H9 (cell line): ENCODE measurements around the gene CDAN1. TPM values are rescaled to one million over a fixed set of nuclear protein-coding genes. Genes with fewer than 3 reads are reported as not detected.

ENCODE experiments used
- DNase-seq: peaks from one replicate; pipeline ENCODE4 v3.0.0-alpha.2; 2017
- H2AFZ ChIP-seq: one replicate; pipeline ENCODE4 v1.6.1; 2013; ENCODE audit warnings: mild to moderate bottlenecking, low read length, control low read depth, moderate library complexity
- H2AK5ac ChIP-seq: 2 replicates; pipeline ENCODE4 v1.6.1; 2013; ENCODE audit warnings: low read length, control low read depth, mixed read lengths; ENCODE audit not compliant: insufficient read length
- H2BK120ac ChIP-seq: one replicate; pipeline ENCODE4 v1.6.1; 2013; ENCODE audit warnings: low read depth, mild to moderate bottlenecking, low read length, control low read depth, inconsistent platforms; ENCODE audit not compliant: poor library complexity, severe bottlenecking
- H2BK12ac ChIP-seq: 2 replicates; pipeline ENCODE4 v1.6.1; 2013; ENCODE audit warnings: low read length, control low read depth, mixed read lengths, low read depth; ENCODE audit not compliant: insufficient read length
- H2BK15ac ChIP-seq: 2 replicates; pipeline ENCODE4 v1.6.1; 2013; ENCODE audit warnings: low read depth, low read length, control low read depth
- H2BK20ac ChIP-seq: one replicate; pipeline ENCODE4 v1.6.1; 2013; ENCODE audit warnings: low read depth, mild to moderate bottlenecking, low read length, control low read depth, inconsistent platforms; ENCODE audit not compliant: poor library complexity, severe bottlenecking
- H2BK5ac ChIP-seq: 2 replicates; pipeline ENCODE4 v1.6.1; 2013; ENCODE audit warnings: low read length, control low read depth, mixed read lengths; ENCODE audit not compliant: insufficient read length
- H3K14ac ChIP-seq: 2 replicates; pipeline ENCODE4 v1.6.1; 2013; ENCODE audit warnings: low read length, control low read depth; ENCODE audit not compliant: insufficient read depth
- H3K18ac ChIP-seq: 2 replicates; pipeline ENCODE4 v1.6.1; 2013; ENCODE audit warnings: low read depth, mild to moderate bottlenecking, mixed read lengths, low read length, control low read depth; ENCODE audit not compliant: insufficient read length
- H3K23ac ChIP-seq: 2 replicates; pipeline ENCODE4 v1.6.1; 2013; ENCODE audit warnings: low read length, control low read depth, mixed read lengths, low read depth; ENCODE audit not compliant: insufficient read length
- H3K23me2 ChIP-seq: 2 replicates; pipeline ENCODE4 v1.6.1; 2013; ENCODE audit warnings: low read depth, mild to moderate bottlenecking, mixed read lengths, low read length, control low read depth; ENCODE audit not compliant: insufficient read length, poor library complexity, severe bottlenecking
- H3K27ac ChIP-seq: 2 replicates; pipeline ENCODE4 v1.5.1; 2013; ENCODE audit warnings: low read length, control low read depth, mixed read lengths, low read depth; ENCODE audit not compliant: insufficient read length
- H3K27me3 ChIP-seq: 2 replicates; pipeline ENCODE4 v1.6.1; 2013; ENCODE audit warnings: low read length, control low read depth, inconsistent platforms; ENCODE audit not compliant: insufficient read depth
- H3K4ac ChIP-seq: 2 replicates; pipeline ENCODE4 v1.6.1; 2013; ENCODE audit warnings: low read depth, mild to moderate bottlenecking, control low read depth, inconsistent platforms, low read length, moderate library complexity
- H3K4me1 ChIP-seq: 2 replicates; pipeline ENCODE4 v1.6.1; 2013; ENCODE audit warnings: low read length, control low read depth, inconsistent platforms; ENCODE audit not compliant: insufficient read depth
- H3K4me2 ChIP-seq: 2 replicates; pipeline ENCODE4 v1.6.1; 2013; ENCODE audit warnings: low read length, control low read depth, mixed read lengths; ENCODE audit not compliant: insufficient read length, insufficient read depth
- H3K56ac ChIP-seq: 2 replicates; pipeline ENCODE4 v1.6.1; 2013; ENCODE audit warnings: low read depth, mild to moderate bottlenecking, mixed read lengths, low read length, control low read depth; ENCODE audit not compliant: insufficient read length
- H3K79me1 ChIP-seq: 2 replicates; pipeline ENCODE4 v1.6.1; 2013; ENCODE audit warnings: low read depth, mild to moderate bottlenecking, moderate library complexity, low read length, control low read depth, inconsistent platforms; ENCODE audit not compliant: insufficient read depth, poor library complexity, severe bottlenecking
- H3K79me2 ChIP-seq: 2 replicates; pipeline ENCODE4 v1.6.1; 2013; ENCODE audit warnings: low read length, control low read depth, inconsistent platforms; ENCODE audit not compliant: insufficient read depth
- H3K9ac ChIP-seq: 2 replicates; pipeline ENCODE4 v1.6.1; 2013; ENCODE audit warnings: low read length, control low read depth, mixed read lengths; ENCODE audit not compliant: insufficient read length; ENCODE audit errors: extremely low read depth
- H3K9me3 ChIP-seq: one replicate; pipeline ENCODE4 v1.6.1; 2013; ENCODE audit warnings: low read depth, low read length, inconsistent platforms; ENCODE audit not compliant: control insufficient read depth
- H3T11ph ChIP-seq: one replicate; pipeline ENCODE4 v1.6.1; 2013; ENCODE audit warnings: mild to moderate bottlenecking, low read length, control low read depth, inconsistent platforms
- H4K20me1 ChIP-seq: one replicate; pipeline ENCODE4 v1.6.1; 2013; ENCODE audit not compliant: control insufficient read depth, insufficient read length, insufficient read depth
- H4K5ac ChIP-seq: 2 replicates; pipeline ENCODE4 v1.6.1; 2013; ENCODE audit warnings: low read depth, mild to moderate bottlenecking, mixed read lengths, low read length, control low read depth; ENCODE audit not compliant: insufficient read length
- H4K8ac ChIP-seq: replicated peaks from 2 replicates; pipeline ENCODE4 v1.6.1; 2013; ENCODE audit warnings: low read length, control low read depth, mixed read lengths, low read depth; ENCODE audit not compliant: insufficient read length
- H4K91ac ChIP-seq: 2 replicates; pipeline ENCODE4 v1.6.1; 2013; ENCODE audit warnings: low read depth, mild to moderate bottlenecking, moderate library complexity, mixed read lengths, low read length, control low read depth; ENCODE audit not compliant: insufficient read length
- H3K27ac Mint-ChIP-seq, 3 experiments: 2 replicates in 2 of 3; 3 replicates in 1 of 3; pipeline ENCODE4 v1.8.0; 2020 to 2021; ENCODE audit warnings: mixed read lengths in 3 of 3, mild to moderate bottlenecking in 1 of 3, moderate library complexity in 1 of 3
- H3K27me3 Mint-ChIP-seq: 2 replicates; pipeline ENCODE4 v1.8.0; 2021; ENCODE audit warnings: low read depth, mild to moderate bottlenecking, moderate library complexity, mixed read lengths
- H3K36me3 Mint-ChIP-seq, 3 experiments: 2 replicates in 2 of 3; 3 replicates in 1 of 3; pipeline ENCODE4 v1.8.0; 2020 to 2021; ENCODE audit warnings: low read depth in 3 of 3, mixed read lengths in 3 of 3; ENCODE audit not compliant: insufficient read depth in 1 of 3
- H3K4me1 Mint-ChIP-seq, 2 experiments: 2 replicates each; pipeline ENCODE4 v1.8.0; 2020; ENCODE audit warnings: mixed read lengths in 2 of 2
- H3K4me3 Mint-ChIP-seq, 2 experiments: 2 replicates in 1 of 2; 3 replicates in 1 of 2; pipeline ENCODE4 v1.8.0; 2020 to 2021; ENCODE audit warnings: mild to moderate bottlenecking in 2 of 2, mixed read lengths in 2 of 2, moderate library complexity in 1 of 2
- H3K9me3 Mint-ChIP-seq, 2 experiments: 2 replicates in 1 of 2; 3 replicates in 1 of 2; pipeline ENCODE4 v1.8.0; 2020; ENCODE audit warnings: mild to moderate bottlenecking in 2 of 2, mixed read lengths in 2 of 2, moderate library complexity in 1 of 2
- WGBS: extraction: QIAGEN DNeasy Blood & Tissue Kit; methylation state at CpG from one replicate; pipeline ENCODE4 v1.1.7; 2013; ENCODE audit warnings: missing lambda C conversion rate, low lambda C conversion rate, mixed read lengths; ENCODE audit not compliant: insufficient read length; ENCODE audit errors: extremely low coverage; 5-methylcytosine and 5-hydroxymethylcytosine counted together
- total RNA-seq: library from RNA; stranded (reverse); gene quantifications from 2 replicates; pipeline ENCODE4 v1.2.1, GENCODE V29; 2021
- TF ChIP-seq, protein P1 (sequence below): fragments of 200-600 bp; sonication (generic); conservative IDR thresholded peaks from 3 replicates; pipeline ENCODE4 v1.8.0; 2021; ENCODE audit warnings: antibody characterized with exemption, mild to moderate bottlenecking

The CDAN1 gene
- total RNA-seq, 1 experiment from 2014 or later = 20.4 TPM

DNA sequence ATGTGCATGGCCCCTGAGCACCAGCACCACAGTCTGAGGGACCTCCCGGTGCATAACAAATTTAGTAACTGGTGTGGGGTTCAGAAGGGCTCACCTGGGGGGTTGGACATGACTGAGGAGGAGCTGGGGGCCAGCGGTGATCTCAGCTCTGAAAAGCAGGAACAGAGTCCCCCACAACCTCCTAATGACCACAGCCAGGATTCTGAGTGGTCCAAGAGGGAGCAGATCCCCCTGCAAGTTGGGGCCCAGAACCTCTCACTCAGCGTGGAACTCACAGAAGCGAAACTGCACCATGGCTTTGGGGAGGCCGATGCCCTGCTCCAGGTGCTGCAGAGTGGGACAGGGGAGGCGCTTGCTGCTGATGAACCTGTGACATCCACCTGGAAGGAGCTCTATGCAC is 43.0 kb downstream of the CDAN1 start:
- no peak overlapping the region for H2BK15ac ChIP-seq
- no peaks in the 10 kb centered on the region for H3K9me3 ChIP-seq
- H3K23ac ChIP-seq = no peak overlapping the region
- no peak overlapping the region for H3K9ac ChIP-seq
- H4K5ac ChIP-seq = no peak overlapping the region
- H3K18ac ChIP-seq = no peak overlapping the region
- no peak overlapping the region for H3K4me3 Mint-ChIP-seq
- H3K27me3 Mint-ChIP-seq = no peaks in the 10 kb centered on the region
- WGBS = no CpG with 5 or more reads among the region's 6 CpGs
- H3K56ac ChIP-seq = no peak overlapping the region
- H3K4me2 ChIP-seq = no peak overlapping the region
- H3K4me1 Mint-ChIP-seq = peaks cover 0 to 3% of the 10 kb centered on the region in 2 experiments; a peak in 1 of 4 replicates
- TF ChIP-seq, protein P1, sequence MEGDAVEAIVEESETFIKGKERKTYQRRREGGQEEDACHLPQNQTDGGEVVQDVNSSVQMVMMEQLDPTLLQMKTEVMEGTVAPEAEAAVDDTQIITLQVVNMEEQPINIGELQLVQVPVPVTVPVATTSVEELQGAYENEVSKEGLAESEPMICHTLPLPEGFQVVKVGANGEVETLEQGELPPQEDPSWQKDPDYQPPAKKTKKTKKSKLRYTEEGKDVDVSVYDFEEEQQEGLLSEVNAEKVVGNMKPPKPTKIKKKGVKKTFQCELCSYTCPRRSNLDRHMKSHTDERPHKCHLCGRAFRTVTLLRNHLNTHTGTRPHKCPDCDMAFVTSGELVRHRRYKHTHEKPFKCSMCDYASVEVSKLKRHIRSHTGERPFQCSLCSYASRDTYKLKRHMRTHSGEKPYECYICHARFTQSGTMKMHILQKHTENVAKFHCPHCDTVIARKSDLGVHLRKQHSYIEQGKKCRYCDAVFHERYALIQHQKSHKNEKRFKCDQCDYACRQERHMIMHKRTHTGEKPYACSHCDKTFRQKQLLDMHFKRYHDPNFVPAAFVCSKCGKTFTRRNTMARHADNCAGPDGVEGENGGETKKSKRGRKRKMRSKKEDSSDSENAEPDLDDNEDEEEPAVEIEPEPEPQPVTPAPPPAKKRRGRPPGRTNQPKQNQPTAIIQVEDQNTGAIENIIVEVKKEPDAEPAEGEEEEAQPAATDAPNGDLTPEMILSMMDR = no peak
- no peaks in the 10 kb centered on the region for H4K20me1 ChIP-seq
- peaks cover 0 to 14% (median 2%) of the 10 kb centered on the region in 3 experiments; a peak in 2 of 7 replicates for H3K36me3 Mint-ChIP-seq
- no peak overlapping the region for H3K14ac ChIP-seq
- no peak overlapping the region for H2BK120ac ChIP-seq
- no peaks in the 10 kb centered on the region for H3K9me3 Mint-ChIP-seq
- H3K23me2 ChIP-seq = no peaks in the 10 kb centered on the region
- H3K4me1 ChIP-seq = no peaks in the 10 kb centered on the region
- peak overlapping the region in 2 of 3 experiments; percentile 77 to 95; a peak in 2 of 7 replicates for H3K27ac Mint-ChIP-seq
- no peak overlapping the region for H4K91ac ChIP-seq
- H4K8ac ChIP-seq = no peak overlapping the region
- no peak overlapping the region for H3T11ph ChIP-seq
- H3K79me1 ChIP-seq = no peaks in the 10 kb centered on the region
- H2AFZ ChIP-seq = no peak overlapping the region
- H3K79me2 ChIP-seq = no peaks in the 10 kb centered on the region
- H3K27ac ChIP-seq = no peak overlapping the region
- no peak overlapping the region for H2BK5ac ChIP-seq
- no peak overlapping the region for H3K4ac ChIP-seq
- no peak overlapping the region for H2BK12ac ChIP-seq
- DNase-seq = no peak
- H3K27me3 ChIP-seq = no peaks in the 10 kb centered on the region
- no peak overlapping the region for H2AK5ac ChIP-seq
- H2BK20ac ChIP-seq = no peak overlapping the region
